Measurements from ENCODE around the gene BTN3A1.
"Not testable (repeated sequence)": the region's sequence is repeated elsewhere in the genome, so short reads cannot be mapped to it uniquely, and the experiment has no call there.

The BTN3A1 gene

DNA sequence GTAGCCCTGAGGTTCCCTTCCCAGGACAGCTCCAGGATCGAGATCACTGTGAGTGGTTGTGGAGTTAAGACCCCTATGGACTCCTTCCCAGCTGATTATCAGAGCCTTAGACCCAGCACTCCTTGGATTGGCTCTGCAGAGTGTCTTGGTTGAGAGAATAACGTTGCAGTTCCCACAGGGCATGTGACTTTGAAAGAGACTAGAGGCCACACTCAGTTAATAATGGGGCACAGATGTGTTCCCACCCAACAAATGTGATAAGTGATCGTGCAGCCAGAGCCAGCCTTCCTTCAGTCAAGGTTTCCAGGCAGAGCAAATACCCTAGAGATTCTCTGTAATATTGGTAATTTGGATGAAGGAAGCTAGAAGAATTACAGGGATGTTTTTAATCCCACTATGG is 24.4 kb upstream of the BTN3A1 start:
- no peak overlapping the region for H3K4me3 ChIP-seq (ENCODE audit: low read depth, low read length)
- no peak for DNase-seq (ENCODE audit: low read depth)

DNA sequence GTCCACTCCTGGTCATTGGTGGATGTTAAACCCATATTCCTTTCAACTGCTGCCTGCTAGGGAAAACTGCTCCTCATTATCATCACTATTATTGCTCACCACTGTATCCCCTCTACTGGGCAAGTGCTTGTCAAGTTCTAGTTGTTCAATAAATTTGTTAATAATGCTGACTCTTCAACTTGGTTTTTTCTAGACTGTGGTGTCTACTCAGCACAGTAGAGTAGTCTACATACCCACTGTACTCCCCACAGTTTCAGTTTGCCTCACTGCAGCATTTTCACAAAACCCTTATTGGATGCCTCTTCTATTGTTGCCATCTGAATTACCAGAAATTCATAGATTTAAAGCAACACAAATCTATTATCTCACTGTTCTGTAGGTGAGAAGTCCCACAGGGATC is 23.9 kb upstream of the BTN3A1 start:
- H3K4me3 ChIP-seq (ENCODE audit: low read depth, low read length); DNase-seq (ENCODE audit: low read depth): not testable (repeated sequence)

GRCh38 chr6:26379292-26379691 is 22.8 kb upstream of the BTN3A1 start:
- DNase-seq (ENCODE audit: low read depth): no peak
- no peak overlapping the region for H3K4me3 ChIP-seq (ENCODE audit: low read depth, low read length)

GRCh38 chr6:26379740-26380139 is 22.3 kb upstream of the BTN3A1 start:
- H3K4me3 ChIP-seq (ENCODE audit: low read depth, low read length): no peak overlapping the region

GRCh38 chr6:26380256-26380655 is 21.8 kb upstream of the BTN3A1 start:
- DNase-seq (ENCODE audit: low read depth): no peak
- H3K4me3 ChIP-seq (ENCODE audit: low read depth, low read length): no peak overlapping the region

More at GRCh38 chr6:26379740-26380139, 22.3 kb upstream of the BTN3A1 start:
- DNase-seq (ENCODE audit: low read depth): no peak

- DNase-seq (ENCODE audit: low read depth): no peak
- no peak overlapping the region for H3K4me3 ChIP-seq (ENCODE audit: low read depth, low read length)
These were observed 20.0 kb upstream of the BTN3A1 start for GRCh38 chr6:26382121-26382520.

DNA sequence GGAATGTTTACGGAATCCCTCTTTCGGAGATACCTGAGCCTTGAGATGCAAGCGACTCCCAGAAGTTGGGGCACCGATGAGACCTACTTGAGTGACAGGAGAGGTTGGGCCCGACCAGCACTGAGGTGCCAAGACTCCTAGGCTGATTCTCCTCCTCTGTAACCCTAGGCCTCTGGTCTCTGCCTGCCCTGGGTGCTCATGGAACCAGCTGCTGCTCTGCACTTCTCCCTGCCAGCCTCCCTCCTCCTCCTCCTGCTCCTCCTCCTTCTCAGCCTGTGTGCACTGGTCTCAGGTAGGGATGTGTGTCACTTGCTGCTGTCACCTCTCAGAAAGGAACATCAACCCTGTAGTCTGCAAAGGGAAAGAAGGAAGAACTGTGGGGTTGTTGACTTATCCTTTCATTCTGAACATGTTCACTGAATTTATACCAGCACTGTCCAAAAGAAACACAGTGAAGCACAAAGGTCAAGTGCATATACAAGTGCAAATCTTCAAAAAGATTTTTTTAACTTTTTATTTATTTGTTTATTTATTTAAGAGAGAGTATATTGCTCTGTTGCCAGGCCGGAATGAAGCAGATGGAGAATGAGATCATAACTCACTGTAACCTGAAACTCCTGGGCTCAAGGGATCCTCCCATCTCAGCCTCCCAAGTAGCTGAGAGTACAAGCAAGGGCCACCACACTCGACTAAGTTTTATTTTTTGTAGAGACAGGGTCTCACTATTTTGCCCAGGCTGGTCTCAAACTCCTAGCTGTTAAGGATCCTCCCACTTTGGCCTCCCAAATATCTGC is 18.3 kb upstream of the BTN3A1 start:
- no peak for DNase-seq (ENCODE audit: low read depth)
- H3K4me3 ChIP-seq (ENCODE audit: low read depth, low read length): peak overlapping the region; percentile 53

- no peak overlapping the region for H3K4me3 ChIP-seq (ENCODE audit: low read depth, low read length)
- DNase-seq (ENCODE audit: low read depth): no peak
These were observed 16.3 kb upstream of the BTN3A1 start for GRCh38 chr6:26385734-26386125.

DNA sequence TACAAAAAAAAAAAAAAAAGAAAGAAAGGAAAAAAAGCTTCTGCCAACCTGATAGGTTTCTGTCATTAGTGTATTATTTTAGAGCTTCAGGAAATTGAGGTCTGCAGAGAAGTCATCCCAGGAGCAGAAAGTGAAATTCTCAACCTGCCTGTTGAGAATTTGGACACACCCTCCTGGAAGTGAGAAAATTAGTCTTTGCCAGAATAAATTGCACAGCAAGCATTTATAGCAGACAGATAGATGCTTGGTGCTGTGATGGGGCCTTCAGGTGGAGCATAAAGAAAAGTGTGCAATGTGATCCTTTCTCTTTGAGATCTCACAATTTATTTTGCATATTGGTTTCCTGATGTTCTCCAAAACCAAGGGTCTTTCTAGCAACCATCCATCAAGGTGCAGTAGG is 14.5 kb upstream of the BTN3A1 start:
- no peak overlapping the region for H3K4me3 ChIP-seq (ENCODE audit: low read depth, low read length)
- DNase-seq (ENCODE audit: low read depth): no peak

DNA sequence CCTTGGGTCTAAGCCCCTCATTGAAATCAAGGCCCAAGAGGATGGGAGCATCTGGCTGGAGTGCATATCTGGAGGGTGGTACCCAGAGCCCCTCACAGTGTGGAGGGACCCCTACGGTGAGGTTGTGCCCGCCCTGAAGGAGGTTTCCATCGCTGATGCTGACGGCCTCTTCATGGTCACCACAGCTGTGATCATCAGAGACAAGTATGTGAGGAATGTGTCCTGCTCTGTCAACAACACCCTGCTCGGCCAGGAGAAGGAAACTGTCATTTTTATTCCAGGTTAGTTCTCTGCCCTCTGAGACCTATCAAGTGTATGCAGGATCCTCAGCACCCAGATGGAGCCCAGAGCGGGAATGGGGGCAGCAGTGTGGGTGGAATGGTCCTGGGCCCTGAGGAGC is 14.1 kb upstream of the BTN3A1 start:
- H3K4me3 ChIP-seq (ENCODE audit: low read depth, low read length): no peak overlapping the region
- DNase-seq (ENCODE audit: low read depth): no peak

DNA sequence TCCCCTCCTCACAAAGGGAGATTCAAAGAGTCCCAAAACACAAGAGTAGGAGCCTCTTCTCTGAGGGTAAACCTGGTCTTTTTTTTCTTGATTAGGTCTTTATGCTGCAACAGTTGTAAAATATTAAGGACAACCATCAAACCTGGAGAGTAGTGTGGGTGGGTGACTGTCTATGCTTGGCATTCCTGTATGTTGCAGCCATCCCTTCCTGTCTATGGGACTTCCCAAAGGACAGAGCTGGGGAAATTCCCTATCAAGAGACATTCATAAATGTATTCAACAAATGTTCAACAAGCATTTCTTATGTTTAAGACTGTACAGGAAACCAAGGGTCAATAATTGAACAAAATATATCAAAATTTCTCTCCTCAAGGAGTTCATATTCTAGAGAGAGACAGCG is 13.6 kb upstream of the BTN3A1 start:
- no peak overlapping the region for H3K4me3 ChIP-seq (ENCODE audit: low read depth, low read length)
- DNase-seq (ENCODE audit: low read depth): no peak

- no peak overlapping the region for H3K4me3 ChIP-seq (ENCODE audit: low read depth, low read length)
- DNase-seq (ENCODE audit: low read depth): no peak
These were observed 12.7 kb upstream of the BTN3A1 start for GRCh38 chr6:26389349-26389894.

- no peak for DNase-seq (ENCODE audit: low read depth)
- no peak overlapping the region for H3K4me3 ChIP-seq (ENCODE audit: low read depth, low read length)
These were observed 11.5 kb upstream of the BTN3A1 start for GRCh38 chr6:26390531-26390930.

DNA sequence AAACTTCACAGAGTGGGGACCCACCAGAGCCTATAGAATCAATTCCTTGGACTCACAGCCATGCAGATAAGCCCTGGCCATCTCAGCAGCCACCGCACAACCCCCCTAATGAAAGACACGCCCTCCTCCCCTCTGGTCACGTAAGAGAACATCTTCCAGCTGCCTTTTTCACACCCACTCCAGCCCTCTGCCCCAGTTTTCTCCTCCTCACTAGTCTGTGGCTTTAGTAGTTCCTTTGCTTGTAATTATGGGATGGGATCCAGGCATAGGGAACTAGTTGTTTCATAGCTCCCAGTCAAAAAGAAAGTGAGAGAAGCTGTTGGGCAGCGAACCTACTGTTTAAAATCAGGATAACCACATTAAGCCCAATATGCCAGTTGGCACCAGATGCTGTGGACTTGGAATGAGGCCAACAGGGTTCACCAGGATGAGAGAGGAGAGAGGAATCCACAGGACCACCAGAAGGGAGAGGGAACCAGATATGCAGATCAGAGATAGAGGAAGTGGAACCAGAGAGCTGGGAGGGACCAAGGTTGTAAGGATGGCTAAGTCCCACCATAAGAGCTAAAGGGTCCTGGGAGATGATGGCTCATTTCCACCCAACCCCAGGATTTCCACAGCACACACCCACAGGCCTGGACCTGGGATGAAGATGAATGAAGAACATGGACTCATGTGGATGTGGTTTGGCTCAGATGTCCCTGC is 9.0 kb upstream of the BTN3A1 start:
- no peak overlapping the region for H3K4me3 ChIP-seq (ENCODE audit: low read depth, low read length)
- DNase-seq (ENCODE audit: low read depth): peak; percentile 38

DNA sequence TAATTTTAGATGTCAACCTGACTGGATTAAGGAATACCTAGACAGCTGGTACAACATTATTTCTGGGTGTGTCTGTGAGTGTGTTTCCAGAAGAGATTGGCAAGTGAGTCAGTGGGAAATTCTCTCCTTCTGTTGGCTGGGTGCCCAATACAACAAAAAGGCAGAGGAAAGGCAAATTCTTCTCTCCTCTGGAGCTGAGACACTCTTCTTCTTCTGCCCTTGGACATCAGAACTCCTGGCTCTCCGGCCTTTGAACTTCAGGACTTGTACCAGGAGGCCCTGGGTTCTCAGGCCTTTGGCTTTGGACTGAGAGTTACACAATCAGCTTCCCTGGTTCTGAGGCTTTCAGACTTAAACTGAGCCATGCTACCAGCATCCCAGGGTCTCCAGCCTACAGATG is 7.8 kb upstream of the BTN3A1 start:
- no peak overlapping the region for H3K4me3 ChIP-seq (ENCODE audit: low read depth, low read length)
- DNase-seq (ENCODE audit: low read depth): peak; percentile 56

- H3K4me3 ChIP-seq (ENCODE audit: low read depth, low read length): no peak overlapping the region
- DNase-seq (ENCODE audit: low read depth): no peak
These were observed 3.5 kb upstream of the BTN3A1 start for GRCh38 chr6:26398555-26398954.

DNA sequence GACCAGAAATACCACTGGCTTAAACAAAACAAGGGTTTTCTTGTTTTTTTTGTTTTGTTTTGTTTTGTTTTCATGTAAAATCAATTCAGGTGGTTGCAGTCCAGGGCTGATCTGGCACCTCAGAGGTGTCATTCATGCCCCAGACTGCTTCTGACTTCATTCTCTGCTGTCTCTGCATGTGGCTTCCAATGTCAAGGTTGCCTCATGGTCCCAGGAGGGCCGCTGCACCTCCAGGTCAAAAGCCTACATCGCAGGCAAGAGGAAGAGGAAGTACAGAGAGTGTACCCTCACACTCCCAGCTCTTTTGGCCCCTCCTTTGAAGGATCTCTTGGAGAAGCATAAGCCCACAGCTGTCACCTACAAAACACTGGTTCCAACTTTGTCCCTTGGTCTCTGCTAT is 1.4 kb upstream of the BTN3A1 start:
- no peak for DNase-seq (ENCODE audit: low read depth)
- no peak overlapping the region for H3K4me3 ChIP-seq (ENCODE audit: low read depth, low read length)

DNA sequence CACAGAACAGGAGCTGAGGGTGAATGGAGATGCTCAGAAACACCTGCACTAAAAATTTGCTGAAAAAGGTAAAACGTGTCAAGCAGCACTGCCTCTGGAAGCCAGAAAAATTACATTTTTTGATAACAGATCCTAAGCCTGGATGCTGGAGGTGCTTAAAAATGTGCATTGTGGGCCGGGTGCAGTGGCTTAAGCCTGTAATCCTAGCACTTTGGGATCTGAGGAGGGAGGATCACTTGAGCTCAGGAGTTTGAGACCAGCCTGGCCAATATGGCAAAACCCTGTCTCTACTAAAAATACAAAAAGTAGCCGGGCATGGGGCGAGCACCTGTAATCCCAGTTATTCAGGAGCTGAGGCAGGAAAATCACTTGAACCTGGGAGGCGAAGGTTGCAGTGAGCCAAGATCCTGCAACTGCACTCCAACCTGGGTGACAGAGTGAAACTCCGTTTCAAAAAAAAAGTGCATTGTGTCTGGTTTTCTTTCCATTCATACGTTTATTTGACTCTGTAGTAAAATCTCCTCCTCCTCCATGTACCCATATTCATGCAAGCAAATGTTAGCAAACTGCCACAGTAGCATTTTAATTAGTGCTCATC is 587 bp upstream of the BTN3A1 start:
- no peak for DNase-seq (ENCODE audit: low read depth)
- peak overlapping the region; percentile 68 for H3K4me3 ChIP-seq (ENCODE audit: low read depth, low read length)

- no peak for DNase-seq (ENCODE audit: low read depth)
- H3K4me3 ChIP-seq (ENCODE audit: low read depth, low read length): no peak overlapping the region
These were observed 1.8 kb downstream of the BTN3A1 start for GRCh38 chr6:26403893-26404292.

- DNase-seq (ENCODE audit: low read depth): no peak
These were observed 2.5 kb downstream of the BTN3A1 start for GRCh38 chr6:26404546-26404945.

More at GRCh38 chr6:26404546-26404945, 2.5 kb downstream of the BTN3A1 start:
- H3K4me3 ChIP-seq (ENCODE audit: low read depth, low read length): no peak overlapping the region

All from skeletal muscle cell (primary cell).